Choroid plexus epithelial cell (primary cell): ENCODE results near the gene SCYL1.
"Not testable (repeated sequence)": the region's sequence is repeated elsewhere in the genome, so short reads cannot be mapped to it uniquely, and the experiment has no call there.

Experiments
- DNase-seq: peaks from one replicate; pipeline ENCODE4 v3.0.0-alpha.2; 2010; ENCODE audit warnings: low read depth
- H3K4me3 ChIP-seq: 2 replicates; pipeline ENCODE4 v1.5.1; 2011; ENCODE audit warnings: low read depth, mild to moderate bottlenecking, control low read depth, low read length, moderate library complexity
- CTCF ChIP-seq: conservative IDR thresholded peaks from 2 replicates; pipeline ENCODE4 v1.5.1; 2011; ENCODE audit warnings: low read depth, mild to moderate bottlenecking, control low read depth, inconsistent platforms, low read length, moderate library complexity

The SCYL1 gene

GRCh38 chr11:65503949-65504673 is 20.8 kb upstream of the SCYL1 start:
- peak; percentile 78 for DNase-seq
- no peak for TF ChIP-seq CTCF

GRCh38 chr11:65504674-65505465 is 20.0 kb upstream of the SCYL1 start:
- peak overlapping the region; percentile 80 for H3K4me3 ChIP-seq
- DNase-seq, result peak; percentile 68
- TF ChIP-seq CTCF, result no peak

More at GRCh38 chr11:65503949-65504673, 20.8 kb upstream of the SCYL1 start:
- peak overlapping the region; percentile 80 for H3K4me3 ChIP-seq

- no peak for TF ChIP-seq CTCF
- peak; percentile 62 for DNase-seq
Observed at GRCh38 chr11:65505466-65506289, 19.2 kb upstream of the SCYL1 start.

GRCh38 chr11:65506290-65506771 is 18.6 kb upstream of the SCYL1 start:
- TF ChIP-seq CTCF, result no peak
- peak overlapping the region; percentile 80 for H3K4me3 ChIP-seq
- DNase-seq, result no peak

More at GRCh38 chr11:65505466-65506289, 19.2 kb upstream of the SCYL1 start:
- peak overlapping the region; percentile 80 for H3K4me3 ChIP-seq

- peak; percentile 94 for DNase-seq
- no peak for TF ChIP-seq CTCF
- H3K4me3 ChIP-seq, result peak overlapping the region; percentile 80
Observed at GRCh38 chr11:65506772-65507505, 17.9 kb upstream of the SCYL1 start.

- DNase-seq, H3K4me3 ChIP-seq: not testable (repeated sequence)
Observed at GRCh38 chr11:65512311-65512710, 12.6 kb upstream of the SCYL1 start.
